KMS-11 (cell line): ENCODE data around the gene GPHN.

Experiments
- H2AFZ ChIP-seq: fragments of 200-600 bp; sonication (generic); 2 replicates; pipeline ENCODE4 v1.6.1; 2016; ENCODE audit warnings: antibody characterized with exemption, mixed run types, low read depth
- H3K27ac ChIP-seq: fragments of 200-600 bp; sonication (generic); 2 replicates; pipeline ENCODE4 v1.6.1; 2016; ENCODE audit warnings: mild to moderate bottlenecking, mixed run types
- H3K27me3 ChIP-seq: fragments of 200-600 bp; sonication (generic); 2 replicates; pipeline ENCODE4 v1.6.1; 2017; ENCODE audit warnings: mild to moderate bottlenecking, low read depth, mixed run types, moderate library complexity; ENCODE audit not compliant: insufficient read depth
- H3K36me3 ChIP-seq: fragments of 200-600 bp; sonication (generic); 2 replicates; pipeline ENCODE4 v1.6.1; 2017; ENCODE audit warnings: mild to moderate bottlenecking, mixed run types; ENCODE audit not compliant: insufficient read depth
- H3K4me1 ChIP-seq: fragments of 200-600 bp; sonication (generic); 2 replicates; pipeline ENCODE4 v1.6.1; 2016; ENCODE audit warnings: mild to moderate bottlenecking, low read depth, mixed run types; ENCODE audit not compliant: poor library complexity, severe bottlenecking
- H3K4me2 ChIP-seq: fragments of 200-600 bp; sonication (generic); 2 replicates; pipeline ENCODE4 v1.7.0; 2016; ENCODE audit warnings: mild to moderate bottlenecking, mixed run types
- H3K4me3 ChIP-seq: fragments of 200-600 bp; sonication (generic); IDR thresholded peaks from 2 replicates; pipeline ENCODE4 v1.6.1; 2017; ENCODE audit warnings: low read depth, low read length, mixed read lengths; ENCODE audit not compliant: insufficient read depth
- H3K79me2 ChIP-seq: fragments of 200-600 bp; sonication (generic); 2 replicates; pipeline ENCODE4 v1.6.1; 2016; ENCODE audit warnings: low read depth, mixed run types; ENCODE audit not compliant: insufficient read depth
- H3K9ac ChIP-seq: fragments of 200-600 bp; sonication (generic); 2 replicates; pipeline ENCODE4 v1.6.1; 2016; ENCODE audit warnings: mild to moderate bottlenecking, mixed run types
- H4K20me1 ChIP-seq: fragments of 200-600 bp; sonication (generic); 2 replicates; pipeline ENCODE4 v1.6.1; 2016; ENCODE audit warnings: mild to moderate bottlenecking, mixed run types; ENCODE audit not compliant: insufficient read depth
- TF ChIP-seq, protein P1 (sequence below): fragments of 200-600 bp; sonication (generic); conservative IDR thresholded peaks from 2 replicates; pipeline ENCODE4 v1.6.1; 2017; ENCODE audit warnings: low read depth, mild to moderate bottlenecking, antibody characterized with exemption, low read length, moderate library complexity, mixed read lengths

The GPHN gene

DNA sequence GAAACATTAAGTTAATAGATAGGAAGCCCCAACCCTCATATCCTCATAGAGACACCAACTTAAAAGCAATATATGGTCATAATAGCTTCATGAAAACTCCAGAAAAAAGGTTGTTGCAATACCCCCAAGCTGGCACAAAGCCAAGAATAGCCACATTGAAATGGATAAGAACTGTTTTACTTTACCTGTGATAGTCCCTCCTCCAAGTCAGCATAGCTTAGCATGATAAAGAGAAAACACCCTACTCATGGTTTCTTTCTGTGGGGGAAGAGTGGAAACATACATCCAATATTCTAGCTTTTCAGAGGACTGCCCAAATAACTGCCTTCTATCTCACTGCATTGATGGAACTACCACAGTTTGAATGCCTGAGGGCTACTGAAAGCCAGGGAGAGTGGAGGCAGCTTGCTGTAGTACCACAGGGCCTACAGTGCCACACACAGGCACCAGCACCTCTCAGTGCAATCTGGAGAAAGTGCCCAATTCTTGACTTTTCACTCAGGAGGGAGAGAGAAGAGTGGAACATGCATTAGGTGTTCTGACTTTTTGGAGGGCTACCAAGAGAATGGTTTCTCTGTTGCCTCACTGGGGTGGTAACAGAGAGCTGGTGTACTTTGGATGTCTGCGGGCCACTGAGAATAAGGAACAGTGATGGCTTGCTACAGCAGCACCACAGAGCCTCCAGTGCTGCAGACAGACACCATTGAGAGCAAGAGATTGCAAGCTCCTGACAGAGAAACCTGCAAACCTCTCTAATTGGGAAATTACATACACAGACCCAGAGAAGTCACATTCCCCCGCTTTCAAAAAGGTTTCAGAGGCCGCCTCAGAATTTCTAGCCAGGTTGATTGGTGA is 524.2 kb downstream of the GPHN start:
- H3K9ac ChIP-seq, result no peak overlapping the region
- TF ChIP-seq, protein P1, sequence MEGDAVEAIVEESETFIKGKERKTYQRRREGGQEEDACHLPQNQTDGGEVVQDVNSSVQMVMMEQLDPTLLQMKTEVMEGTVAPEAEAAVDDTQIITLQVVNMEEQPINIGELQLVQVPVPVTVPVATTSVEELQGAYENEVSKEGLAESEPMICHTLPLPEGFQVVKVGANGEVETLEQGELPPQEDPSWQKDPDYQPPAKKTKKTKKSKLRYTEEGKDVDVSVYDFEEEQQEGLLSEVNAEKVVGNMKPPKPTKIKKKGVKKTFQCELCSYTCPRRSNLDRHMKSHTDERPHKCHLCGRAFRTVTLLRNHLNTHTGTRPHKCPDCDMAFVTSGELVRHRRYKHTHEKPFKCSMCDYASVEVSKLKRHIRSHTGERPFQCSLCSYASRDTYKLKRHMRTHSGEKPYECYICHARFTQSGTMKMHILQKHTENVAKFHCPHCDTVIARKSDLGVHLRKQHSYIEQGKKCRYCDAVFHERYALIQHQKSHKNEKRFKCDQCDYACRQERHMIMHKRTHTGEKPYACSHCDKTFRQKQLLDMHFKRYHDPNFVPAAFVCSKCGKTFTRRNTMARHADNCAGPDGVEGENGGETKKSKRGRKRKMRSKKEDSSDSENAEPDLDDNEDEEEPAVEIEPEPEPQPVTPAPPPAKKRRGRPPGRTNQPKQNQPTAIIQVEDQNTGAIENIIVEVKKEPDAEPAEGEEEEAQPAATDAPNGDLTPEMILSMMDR, result no peak
- H3K4me1 ChIP-seq, result no peaks in the 10 kb centered on the region
- H4K20me1 ChIP-seq, result no peaks in the 10 kb centered on the region
- no peak overlapping the region for H2AFZ ChIP-seq
- no peak overlapping the region for H3K4me3 ChIP-seq
- no peaks in the 10 kb centered on the region for H3K27me3 ChIP-seq
- no peak overlapping the region for H3K27ac ChIP-seq
- H3K4me2 ChIP-seq, result no peak overlapping the region
- H3K36me3 ChIP-seq, result no peaks in the 10 kb centered on the region
- no peaks in the 10 kb centered on the region for H3K79me2 ChIP-seq

GRCh38 chr14:67045440-67045839 is 537.5 kb downstream of the GPHN start:
- no peaks in the 10 kb centered on the region for H3K79me2 ChIP-seq
- H4K20me1 ChIP-seq, result no peaks in the 10 kb centered on the region
- TF ChIP-seq, protein P1, result no peak
- H3K4me2 ChIP-seq, result no peak overlapping the region
- no peaks in the 10 kb centered on the region for H3K27me3 ChIP-seq
- no peaks in the 10 kb centered on the region for H3K4me1 ChIP-seq
- no peak overlapping the region for H2AFZ ChIP-seq
- no peak overlapping the region for H3K9ac ChIP-seq
- H3K27ac ChIP-seq, result no peak overlapping the region
- H3K36me3 ChIP-seq, result no peaks in the 10 kb centered on the region
- no peak overlapping the region for H3K4me3 ChIP-seq

- no peak overlapping the region for H3K27ac ChIP-seq
- no peaks in the 10 kb centered on the region for H3K27me3 ChIP-seq
- H4K20me1 ChIP-seq, result no peaks in the 10 kb centered on the region
- no peaks in the 10 kb centered on the region for H3K79me2 ChIP-seq
- H2AFZ ChIP-seq, result no peak overlapping the region
- no peaks in the 10 kb centered on the region for H3K4me1 ChIP-seq
- no peak overlapping the region for H3K4me3 ChIP-seq
- H3K36me3 ChIP-seq, result no peaks in the 10 kb centered on the region
- no peak overlapping the region for H3K4me2 ChIP-seq
- no peak overlapping the region for H3K9ac ChIP-seq
- TF ChIP-seq, protein P1, result no peak
These were observed 542.9 kb downstream of the GPHN start for GRCh38 chr14:67050896-67051295.

GRCh38 chr14:67056684-67057083 is 548.7 kb downstream of the GPHN start:
- TF ChIP-seq, protein P1, result no peak
- Histone ChIP-seq H2AFZ (no peak overlapping the region), H3K4me3 (no peak overlapping the region), H3K79me2 (no peaks in the 10 kb centered on the region), H3K9ac (no peak overlapping the region), H4K20me1 (no peaks in the 10 kb centered on the region), H3K27me3 (no peaks in the 10 kb centered on the region), H3K36me3 (no peaks in the 10 kb centered on the region), H3K4me2 (no peak overlapping the region), H3K27ac (no peak overlapping the region), H3K4me1 (no peaks in the 10 kb centered on the region)
